DMS153 treated with DMSO at 0.1 percent for 48 hours (cell line): ENCODE data around the gene MAML1.
"Not testable (repeated sequence)": the region's sequence is repeated elsewhere in the genome, so short reads cannot be mapped to it uniquely, and the experiment has no call there.

Experiments used
- DNase-seq: peaks from one replicate; lab custom pipeline; 2025; ENCODE audit not compliant: unreplicated experiment; lab: John Stamatoyannopoulos, UW

Gene MAML1

GRCh38 chr5:179732412-179732917 is at the start of gene MAML1:
TSS of gene MAML1 (plus strand) at chr5:179732822. CDS start at chr5:179733113, 291 bp downstream.
- DNase-seq: peak; percentile 81

- DNase-seq: not testable (repeated sequence)
These were observed 43.4 kb upstream of the MAML1 start for GRCh38 chr5:179689212-179689611.

GRCh38 chr5:179694561-179694960 is 38.1 kb upstream of the MAML1 start:
- DNase-seq: no peak

GRCh38 chr5:179696603-179697002 is 36.0 kb upstream of the MAML1 start:
- DNase-seq: no peak

GRCh38 chr5:179697108-179697507 is 35.5 kb upstream of the MAML1 start:
- DNase-seq: no peak

- DNase-seq: not testable (repeated sequence)
These were observed 35.1 kb upstream of the MAML1 start for GRCh38 chr5:179697543-179697942.

- peak; percentile 82 for DNase-seq
These were observed 34.4 kb upstream of the MAML1 start for GRCh38 chr5:179697993-179698934.

- no peak for DNase-seq
These were observed 33.5 kb upstream of the MAML1 start, which contains the start of gene CANX for GRCh38 chr5:179698935-179699615. TSS of gene CANX (plus strand) at chr5:179698967. CDS start at chr5:179705682, 6,715 bp downstream.

- no peak for DNase-seq
These were observed 32.9 kb upstream of the MAML1 start for GRCh38 chr5:179699616-179700237.

GRCh38 chr5:179700401-179700918 is 32.2 kb upstream of the MAML1 start:
- DNase-seq: no peak

GRCh38 chr5:179716286-179716685 is 16.3 kb upstream of the MAML1 start:
- no peak for DNase-seq

- no peak for DNase-seq
These were observed 12.4 kb upstream of the MAML1 start for GRCh38 chr5:179720222-179720621.

GRCh38 chr5:179724163-179724562 is 8.5 kb upstream of the MAML1 start:
- DNase-seq: no peak

- DNase-seq: no peak
These were observed 5.5 kb upstream of the MAML1 start for GRCh38 chr5:179727106-179727505.

- no peak for DNase-seq
These were observed 3.3 kb upstream of the MAML1 start for GRCh38 chr5:179729303-179729702.

- no peak for DNase-seq
These were observed 2.9 kb upstream of the MAML1 start for GRCh38 chr5:179729727-179730126.

GRCh38 chr5:179730356-179730755 is 2.3 kb upstream of the MAML1 start:
- DNase-seq: no peak

- DNase-seq: no peak
These were observed 1.8 kb upstream of the MAML1 start for GRCh38 chr5:179730852-179731251.

GRCh38 chr5:179731791-179732411 is 721 bp upstream of the MAML1 start:
- DNase-seq: no peak

- no peak for DNase-seq
These were observed 523 bp downstream of the MAML1 start for GRCh38 chr5:179732918-179733771.
